ENCODE measurements around the gene TIAM1. TPM values are rescaled to one million over a fixed set of nuclear protein-coding genes. Genes with fewer than 3 reads are reported as not detected.

The TIAM1 gene
- total RNA-seq, 1 donor from 2014 or later, result 42.3 TPM

DNA sequence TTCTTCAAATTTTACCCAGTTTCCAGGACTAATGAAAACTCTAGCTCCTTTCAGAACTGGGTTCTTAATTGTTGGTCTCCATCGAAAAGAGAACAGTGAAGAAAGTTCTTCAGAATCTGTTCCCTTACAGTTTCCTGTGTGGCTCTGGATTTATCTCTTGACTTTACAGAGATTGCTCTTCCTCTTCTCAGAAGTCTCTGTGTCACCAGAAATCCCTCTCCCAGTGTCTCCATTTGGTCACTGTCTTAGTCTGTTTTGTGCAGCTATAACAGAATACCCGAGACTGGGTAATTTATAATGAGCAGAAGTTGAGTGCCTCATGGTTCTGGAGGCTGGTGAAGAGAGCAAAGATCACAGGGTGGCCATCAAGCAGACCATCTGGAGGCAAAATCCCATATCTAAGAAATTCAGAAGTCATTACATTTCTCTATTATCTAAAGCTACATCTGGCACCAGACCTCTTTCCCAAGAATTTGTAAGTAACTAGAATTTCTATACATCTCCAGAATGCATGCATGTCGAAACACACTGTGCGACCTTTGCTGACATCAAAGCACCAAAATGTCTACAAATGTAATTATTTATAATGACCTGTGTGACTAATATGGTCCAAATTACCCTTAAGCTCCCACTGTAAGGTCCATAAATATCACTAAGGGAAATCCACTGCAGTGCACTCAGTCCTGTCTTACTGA is 240.3 kb downstream of the TIAM1 start:
- intact Hi-C loops (cut with micrococcal nuclease), result loop anchor here (10.0 kb wide), 1 partner anchor 251 kb away; no protein-coding TSS in a partner anchor

DNA sequence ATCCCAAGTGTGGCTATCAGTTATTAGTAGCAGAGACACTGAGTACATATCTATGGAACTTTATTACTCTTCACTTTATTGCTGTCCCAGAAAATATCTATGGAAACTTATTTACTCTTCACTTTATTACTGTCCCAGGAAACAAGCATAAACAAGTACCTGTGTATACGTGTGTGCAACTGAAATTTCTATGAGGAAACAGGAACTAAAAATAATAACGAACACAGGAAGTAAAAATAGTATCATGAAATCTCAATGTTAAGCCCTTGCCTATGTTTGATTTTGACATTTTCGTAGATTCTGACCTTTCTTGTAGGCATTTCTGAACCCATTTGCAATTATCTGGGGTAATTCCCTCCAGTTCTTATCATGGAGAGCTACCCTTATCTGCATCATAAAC is 240.9 kb downstream of the TIAM1 start:
- intact Hi-C loops (cut with micrococcal nuclease), result loop anchor here (10.0 kb wide), 1 partner anchor 252 kb away; no protein-coding TSS in a partner anchor

DNA sequence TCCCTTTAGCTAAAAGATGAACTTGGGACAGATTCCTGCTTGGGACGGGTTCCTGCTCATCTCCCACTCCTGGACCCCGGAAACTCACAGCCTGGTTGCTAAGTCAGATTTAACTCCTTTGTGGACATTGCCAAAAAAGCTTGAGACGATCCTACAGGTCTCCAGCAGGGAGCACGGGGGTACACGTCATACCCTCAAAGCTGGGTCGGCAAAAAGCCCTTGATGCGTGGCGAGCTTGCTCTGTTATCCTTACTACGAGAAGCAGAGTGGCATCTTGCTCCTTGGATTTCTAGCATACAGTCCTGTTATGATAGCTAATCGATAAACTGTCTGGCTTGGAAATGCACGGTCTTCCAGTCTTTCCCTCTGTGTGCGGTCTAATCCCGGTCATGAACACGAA is 244.9 kb downstream of the TIAM1 start:
- intact Hi-C loops (cut with micrococcal nuclease), result loop anchor here (2.0 to 5.0 kb wide), 2 partner anchors 33 to 96 kb away; no protein-coding TSS in a partner anchor

DNA sequence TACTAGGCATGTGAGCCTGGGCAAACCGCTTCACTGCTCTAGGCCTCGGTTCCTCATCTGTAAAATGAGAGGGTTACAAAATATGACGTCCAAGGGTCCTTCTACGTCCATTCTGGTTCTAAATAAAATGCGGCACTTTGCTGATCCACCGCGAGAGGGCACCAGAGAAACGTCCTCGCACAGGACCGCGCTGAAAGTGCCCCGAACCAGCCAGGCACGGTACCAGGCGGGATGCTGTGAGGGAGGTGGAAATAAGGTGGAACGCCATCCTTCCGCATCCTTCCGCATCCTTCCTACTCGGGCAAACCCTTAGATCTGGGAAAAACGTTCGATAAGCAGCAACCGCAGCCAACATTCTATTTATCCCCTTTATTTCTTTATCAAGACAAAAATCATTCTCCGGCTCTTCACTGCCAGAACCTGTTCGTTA is 245.5 kb downstream of the TIAM1 start:
- intact Hi-C loops (cut with micrococcal nuclease), result loop anchor here (1.0 to 5.0 kb wide), 5 partner anchors 34 to 506 kb away; no protein-coding TSS in a partner anchor

GRCh38 chr21:31092832-31093625 is 251.0 kb downstream of the TIAM1 start:
- intact Hi-C loops (cut with micrococcal nuclease), result no loop called here

DNA sequence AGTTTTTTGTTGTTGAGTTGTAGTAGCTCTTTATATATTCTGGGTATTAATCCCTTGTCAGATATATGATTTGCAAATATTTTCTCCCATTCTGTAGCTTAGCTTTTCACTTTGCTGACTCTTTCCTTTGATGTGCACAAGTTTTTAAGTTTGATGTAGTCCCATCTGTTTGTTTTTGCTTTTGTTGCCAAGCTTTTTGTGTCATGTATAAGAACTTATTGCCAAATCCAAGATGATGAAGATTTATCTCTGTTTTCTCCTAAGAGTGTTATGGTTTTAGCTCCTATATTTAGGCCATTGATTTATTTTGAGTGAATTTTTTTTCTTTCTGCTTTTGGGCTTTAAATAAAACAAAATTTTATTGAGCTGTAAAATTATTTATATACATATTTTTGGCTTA is 253.7 kb downstream of the TIAM1 start:
- intact Hi-C loops (cut with micrococcal nuclease), result no loop called here

DNA sequence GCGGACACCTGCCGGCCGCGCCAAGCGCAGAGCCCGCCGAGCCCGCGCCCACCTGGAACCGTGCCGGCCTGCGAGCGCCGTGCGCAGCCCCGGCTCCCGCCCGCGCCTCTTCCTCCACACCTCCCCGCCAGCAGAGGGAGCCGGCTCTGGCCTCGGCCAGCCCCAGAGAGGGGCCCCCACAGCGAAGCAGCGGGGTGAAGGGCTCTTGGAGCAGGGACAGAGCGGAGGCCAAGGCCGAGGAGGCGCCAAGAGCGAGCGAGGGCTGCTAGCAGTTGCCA is 255.6 kb downstream of the TIAM1 start:
- intact Hi-C loops (cut with micrococcal nuclease), result no loop called here

- intact Hi-C loops (cut with micrococcal nuclease), result loop anchor here (2.0 kb wide), 2 partner anchors 249 to 583 kb away; no protein-coding TSS in a partner anchor
These were observed 256.2 kb downstream of the TIAM1 start for GRCh38 chr21:31087639-31088473.

GRCh38 chr21:31084689-31085088 is 259.4 kb downstream of the TIAM1 start:
- intact Hi-C loops (cut with micrococcal nuclease), result no loop called here

GRCh38 chr21:31078796-31079195 is 265.3 kb downstream of the TIAM1 start:
- intact Hi-C loops (cut with micrococcal nuclease), result no loop called here

DNA sequence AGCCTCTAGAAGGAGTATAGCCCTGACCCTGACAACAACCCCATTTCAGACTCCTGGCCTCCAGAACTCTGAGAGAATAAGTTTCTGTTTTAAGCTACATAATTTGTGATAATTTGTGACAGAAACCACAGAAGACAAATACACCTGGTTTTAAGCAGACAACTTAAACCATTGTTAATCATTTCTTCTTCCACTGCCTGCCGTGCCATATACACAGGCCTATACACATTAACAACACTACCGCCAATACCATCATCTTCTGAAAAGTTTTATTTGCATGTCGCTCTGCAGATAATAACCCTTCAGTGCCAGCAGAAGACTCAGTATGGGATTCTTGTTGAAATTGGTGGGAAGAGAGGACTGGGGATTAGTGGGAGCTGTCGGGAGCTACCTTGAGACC is 265.8 kb downstream of the TIAM1 start:
- intact Hi-C loops (cut with micrococcal nuclease), result no loop called here

DNA sequence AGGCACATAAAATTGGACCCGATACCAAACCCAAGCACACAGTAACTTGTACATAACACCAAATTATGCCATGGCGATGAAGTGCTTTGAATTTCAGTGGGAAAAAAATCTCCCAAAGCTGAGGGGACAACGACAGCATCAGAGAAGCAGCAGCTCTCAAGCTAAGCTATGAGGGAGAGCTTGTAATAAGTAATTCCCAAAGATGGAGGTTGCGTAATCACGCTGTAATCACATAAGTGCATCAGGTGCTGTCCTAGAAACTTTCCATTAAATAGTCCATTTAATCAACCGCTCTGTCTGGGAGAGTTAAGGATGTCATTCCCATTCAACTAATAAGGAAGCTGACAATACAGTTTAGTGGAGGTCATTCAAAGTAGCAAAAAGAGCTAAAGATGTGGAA is 268.2 kb downstream of the TIAM1 start:
- intact Hi-C loops (cut with micrococcal nuclease), result no loop called here

DNA sequence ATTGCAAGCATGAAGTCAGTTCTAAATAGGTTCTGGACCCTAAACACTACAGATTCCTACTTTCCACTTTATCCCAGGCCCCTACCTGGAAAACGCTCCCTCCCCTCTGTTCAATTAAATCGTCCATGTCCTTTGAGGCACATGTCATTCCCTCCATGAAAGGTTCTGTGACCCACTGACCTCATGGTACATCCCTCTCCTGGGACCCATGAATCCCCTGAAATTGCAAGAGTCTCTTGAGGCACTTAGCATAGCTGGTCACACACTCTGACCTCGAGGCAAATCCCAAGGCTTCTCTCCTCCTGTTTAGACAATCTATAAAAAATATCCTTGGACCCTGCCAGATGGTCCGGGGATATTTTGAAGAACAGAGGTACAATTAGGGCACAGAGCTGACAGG is 271.5 kb downstream of the TIAM1 start:
- intact Hi-C loops (cut with micrococcal nuclease), result no loop called here
